ENCODE measurements around the gene DENND11.

DENND11 gene, protein sequence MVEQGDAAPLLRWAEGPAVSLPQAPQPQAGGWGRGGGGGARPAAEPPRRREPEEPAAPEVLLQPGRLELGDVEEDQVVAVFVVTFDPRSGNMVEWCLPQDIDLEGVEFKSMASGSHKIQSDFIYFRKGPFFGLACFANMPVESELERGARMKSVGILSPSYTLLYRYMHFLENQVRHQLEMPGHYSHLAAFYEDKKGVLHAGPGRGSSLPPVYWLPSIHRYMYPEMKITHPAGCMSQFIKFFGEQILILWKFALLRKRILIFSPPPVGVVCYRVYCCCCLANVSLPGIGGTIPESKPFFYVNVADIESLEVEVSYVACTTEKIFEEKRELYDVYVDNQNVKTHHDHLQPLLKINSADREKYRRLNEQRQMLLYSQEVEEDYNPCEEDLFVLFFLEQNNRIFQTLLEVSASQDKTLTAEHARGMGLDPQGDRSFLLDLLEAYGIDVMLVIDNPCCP

GRCh38 chr7:141702047-141702567 is at the start of gene DENND11:
Gene DENND11, minus strand, starts transcription at chr7:141702166. Its CDS starts 13 bp downstream, at chr7:141702153.
- peak; percentile 12 for DNase-seq (ENCODE audit: low read depth)

- no peak for DNase-seq (ENCODE audit: low read depth)
Observed at GRCh38 chr7:141748396-141748795, 46.4 kb upstream of the DENND11 start.

GRCh38 chr7:141744131-141744530 is 42.2 kb upstream of the DENND11 start:
- no peak for DNase-seq (ENCODE audit: low read depth)

DNA sequence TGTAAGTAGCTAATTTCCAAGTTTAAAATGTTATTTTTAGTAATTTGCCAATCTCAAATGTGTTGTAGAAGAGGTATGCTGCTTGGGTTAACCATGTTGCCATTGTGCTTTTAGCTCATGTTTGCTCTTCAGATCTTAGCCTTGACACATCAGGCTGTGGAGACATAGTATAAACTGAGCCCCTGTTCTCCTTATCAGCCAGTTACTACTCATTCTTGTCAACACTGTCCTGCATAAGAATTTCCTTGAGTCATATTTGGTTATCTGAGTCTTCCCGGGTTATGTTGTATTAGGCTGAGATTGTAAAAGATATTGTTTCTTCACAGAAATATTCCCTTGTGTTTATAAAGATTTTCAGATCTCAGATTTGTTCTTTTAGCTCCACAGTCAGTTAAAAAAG is 40.3 kb upstream of the DENND11 start:
- no peak for DNase-seq (ENCODE audit: low read depth)

GRCh38 chr7:141739250-141739649 is 37.3 kb upstream of the DENND11 start:
- DNase-seq (ENCODE audit: low read depth) = no peak

DNA sequence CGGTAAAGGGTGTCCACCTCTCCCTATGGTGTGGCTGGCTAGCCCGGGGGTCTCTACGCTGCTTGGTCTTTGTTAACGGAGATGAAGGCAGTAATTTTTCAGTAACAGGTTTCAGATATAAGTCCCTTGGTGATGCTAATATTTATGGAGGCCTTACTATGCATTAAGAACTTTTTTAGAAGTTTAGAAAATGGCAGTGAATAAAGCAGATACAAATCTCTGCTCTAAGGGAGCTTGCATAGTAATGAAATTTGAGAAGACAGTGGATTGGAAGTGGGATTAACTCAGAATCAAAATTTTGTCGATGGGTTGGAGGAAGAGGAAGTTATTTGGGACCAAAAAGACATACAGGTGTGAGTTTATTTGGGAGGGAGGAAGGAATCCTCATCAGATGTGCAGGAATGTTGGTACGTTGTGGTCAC is 36.6 kb upstream of the DENND11 start:
- no peak for DNase-seq (ENCODE audit: low read depth)

GRCh38 chr7:141737836-141738591 is 36.0 kb upstream of the DENND11 start, which contains the start of gene SSBP1:
Gene SSBP1, plus strand, starts transcription at chr7:141738358. Its CDS starts 809 bp downstream, at chr7:141739167.
- peak; percentile 92 for DNase-seq (ENCODE audit: low read depth)

DNA sequence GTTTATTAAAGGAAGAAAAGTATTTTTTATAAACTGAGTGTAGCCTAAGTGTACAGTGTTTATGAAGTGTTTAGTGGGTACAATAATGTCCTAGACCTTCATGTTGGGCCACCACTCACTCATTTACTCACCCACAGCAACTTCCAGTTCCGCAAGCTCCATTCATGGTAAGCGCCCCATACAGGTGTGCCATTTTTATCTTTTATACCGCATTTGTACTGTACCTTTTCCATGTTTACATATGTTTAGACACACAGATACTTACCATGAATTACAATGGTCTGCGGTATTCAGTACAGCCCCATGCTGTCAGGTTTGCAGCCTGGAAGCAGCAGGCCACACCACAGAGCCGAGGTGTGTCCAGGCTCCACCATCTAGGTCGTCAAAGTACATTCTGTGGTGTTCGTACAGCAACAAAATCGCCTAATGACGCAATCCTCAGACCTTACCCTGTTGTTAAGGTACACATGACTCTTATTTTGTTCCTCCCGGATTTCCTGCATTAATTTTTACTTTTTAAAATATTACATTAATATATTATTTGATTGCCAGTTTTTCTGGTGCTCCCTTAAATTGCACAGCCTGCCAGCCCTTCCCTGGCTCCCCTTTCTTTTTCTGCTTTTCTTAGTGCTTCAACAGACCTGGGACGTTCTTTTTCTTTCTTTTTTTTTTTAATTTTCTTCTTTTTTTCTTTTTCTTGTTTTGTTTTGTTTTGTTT is 35.3 kb upstream of the DENND11 start:
- DNase-seq (ENCODE audit: low read depth) = no peak

DNA sequence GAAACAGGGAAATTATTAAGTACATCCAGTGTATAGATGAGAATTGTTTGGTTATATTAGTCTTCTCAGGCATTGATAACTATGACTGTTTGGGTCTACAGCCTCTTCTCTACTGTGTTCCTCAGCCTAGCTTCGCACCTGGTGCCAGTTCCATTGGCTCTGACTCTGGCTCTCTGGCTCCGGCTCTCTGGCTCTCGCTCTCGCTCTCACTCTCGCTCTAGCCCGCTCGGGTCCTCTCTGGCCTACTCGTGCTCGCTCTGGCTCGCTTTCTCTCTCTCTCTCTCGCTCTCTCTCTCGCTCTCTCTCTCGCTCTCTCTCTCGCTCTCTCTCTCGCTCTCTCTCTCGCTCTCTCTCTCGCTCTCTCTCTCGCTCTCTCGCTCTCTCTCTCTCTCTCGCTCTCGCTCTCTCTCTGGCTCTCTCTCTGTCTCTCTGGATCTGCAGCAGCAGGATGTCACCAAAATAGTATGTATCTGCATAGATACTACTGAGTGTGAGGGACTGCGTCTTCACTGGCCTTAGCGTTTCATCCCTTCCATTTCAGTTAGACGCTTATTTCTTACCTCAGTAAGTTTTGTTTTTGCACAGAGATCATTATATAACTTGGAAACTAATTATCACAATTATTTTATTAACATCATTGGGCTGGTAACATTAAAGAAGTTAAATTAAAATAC is 29.6 kb upstream of the DENND11 start:
- no peak for DNase-seq (ENCODE audit: low read depth)

DNA sequence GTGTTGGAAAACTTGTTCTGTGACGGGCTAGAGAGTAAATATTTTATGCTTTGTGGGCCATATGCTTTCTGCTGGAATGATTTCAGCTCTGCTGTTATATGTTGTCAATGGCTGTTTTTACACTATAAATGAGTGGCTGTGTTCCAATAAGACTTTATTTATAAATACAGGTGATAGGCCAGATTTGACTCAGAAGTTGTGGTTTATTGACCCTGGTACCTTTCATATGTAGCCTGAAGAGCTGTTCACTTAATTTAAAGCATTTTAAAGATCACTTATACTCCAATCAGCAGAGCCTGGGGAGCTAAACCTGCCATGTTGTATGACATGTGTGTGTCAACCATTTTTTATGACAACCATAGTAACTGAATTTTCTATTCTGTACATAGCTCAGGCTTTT is 27.1 kb upstream of the DENND11 start:
- no peak for DNase-seq (ENCODE audit: low read depth)

- DNase-seq (ENCODE audit: low read depth) = no peak
Observed at GRCh38 chr7:141722529-141722928, 20.6 kb upstream of the DENND11 start.

DNA sequence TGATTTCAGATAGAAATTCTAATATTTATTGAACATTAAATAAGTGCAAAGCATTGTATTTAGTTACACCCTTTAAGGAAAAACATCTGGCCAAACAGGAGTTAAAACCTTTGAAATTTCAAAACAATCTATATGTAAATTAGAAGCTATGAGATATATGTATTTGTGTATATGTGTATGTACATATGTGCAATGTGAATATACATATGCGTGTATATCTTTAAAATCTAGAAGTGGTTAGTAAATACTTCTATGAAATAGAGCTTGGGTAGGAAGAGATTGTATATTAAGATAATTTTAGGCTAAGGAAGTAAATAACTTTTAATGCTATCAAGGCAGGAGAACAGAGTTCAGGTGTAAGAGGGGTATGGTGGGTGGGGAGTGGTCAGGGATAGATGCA is 15.5 kb upstream of the DENND11 start:
- no peak for DNase-seq (ENCODE audit: low read depth)

GRCh38 chr7:141715794-141716689 is 14.1 kb upstream of the DENND11 start:
- DNase-seq (ENCODE audit: low read depth) = no peak

DNA sequence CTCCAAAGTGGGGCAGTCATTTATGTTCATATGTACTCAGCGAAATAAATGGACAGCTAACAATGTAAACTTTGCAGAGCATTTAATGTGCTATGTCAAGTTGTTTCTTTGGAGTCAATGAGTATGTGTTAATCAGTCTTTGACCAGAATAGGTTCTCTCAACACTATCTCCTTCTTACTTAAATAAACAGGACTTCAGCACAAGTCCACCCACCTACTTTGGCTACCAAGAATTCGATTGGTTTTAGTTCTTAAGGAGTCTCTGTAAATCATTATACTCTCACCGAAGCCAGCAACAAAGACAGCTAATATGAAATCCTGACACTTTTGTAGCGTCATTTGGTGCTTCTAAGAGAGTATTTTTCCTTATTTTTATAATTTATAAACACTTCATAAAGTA is 13.1 kb upstream of the DENND11 start:
- DNase-seq (ENCODE audit: low read depth) = no peak

GRCh38 chr7:141714571-141714970 is 12.6 kb upstream of the DENND11 start:
- no peak for DNase-seq (ENCODE audit: low read depth)

DNA sequence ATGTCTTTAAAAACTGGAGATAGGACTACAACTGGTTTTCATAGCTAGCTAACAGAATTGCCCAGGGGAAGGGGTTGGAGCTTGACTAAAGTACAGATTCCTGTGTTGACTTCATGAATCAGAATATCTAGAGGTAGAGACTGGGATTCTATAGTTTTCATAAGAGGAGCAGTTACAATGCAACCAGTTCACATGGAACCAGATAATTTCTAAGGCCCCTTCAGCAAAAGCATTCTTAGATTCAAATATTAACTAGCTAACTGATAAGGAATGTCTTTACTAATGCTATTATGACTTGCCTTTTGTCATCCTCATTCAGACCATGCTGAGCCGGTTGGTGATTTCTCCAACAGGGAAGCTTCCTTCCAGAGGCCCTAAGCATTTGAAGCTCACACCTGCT is 11.9 kb upstream of the DENND11 start:
- no peak for DNase-seq (ENCODE audit: low read depth)

DNA sequence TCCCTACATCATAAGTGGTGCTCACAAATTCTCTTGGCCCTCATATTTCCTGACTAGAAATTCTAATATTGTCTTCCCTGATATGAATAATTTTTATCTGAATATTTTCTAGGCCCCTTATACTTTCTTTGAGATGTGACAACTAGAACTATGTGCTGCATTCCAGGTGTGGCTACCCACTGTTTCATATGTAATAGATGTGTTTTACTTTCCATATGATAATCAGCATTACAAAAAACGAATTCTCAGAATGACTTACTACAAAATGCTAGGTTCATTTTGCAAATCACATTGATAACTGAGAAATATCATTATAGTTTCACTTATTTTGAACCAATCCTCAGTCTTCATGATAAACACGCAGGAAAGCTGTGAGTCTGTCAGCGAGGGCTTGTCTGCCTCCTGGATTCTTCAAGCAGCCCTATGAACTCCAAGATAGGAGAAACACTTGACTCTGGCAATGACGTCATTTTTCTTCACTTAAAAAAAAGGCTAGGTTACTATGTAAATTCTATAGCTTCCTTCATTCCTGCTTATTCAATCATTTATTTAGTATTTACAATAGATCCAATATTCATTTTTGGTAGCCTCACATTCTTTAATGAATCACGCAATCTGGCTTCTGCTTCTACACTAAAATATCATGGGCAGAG is 10.8 kb upstream of the DENND11 start:
- DNase-seq (ENCODE audit: low read depth) = no peak

DNA sequence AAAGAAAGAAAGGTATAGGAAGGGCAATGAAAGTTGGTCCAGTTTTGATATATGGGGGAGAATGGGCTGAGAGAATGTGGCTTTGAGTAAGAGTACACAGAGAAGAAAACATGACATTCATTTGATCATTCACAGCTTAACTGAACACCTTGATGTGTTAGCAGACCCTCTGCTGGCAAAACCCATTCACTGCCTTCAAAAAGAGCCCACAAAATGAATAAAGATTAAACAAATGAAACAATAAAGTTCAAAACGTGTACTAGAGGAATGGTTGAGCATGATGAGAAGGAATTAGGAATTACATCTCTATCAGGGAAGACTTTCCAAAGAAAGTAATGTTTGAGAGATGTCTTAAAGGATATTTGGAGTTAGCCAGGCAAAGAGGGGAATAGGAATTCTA is 8.3 kb upstream of the DENND11 start:
- no peak for DNase-seq (ENCODE audit: low read depth)

- no peak for DNase-seq (ENCODE audit: low read depth)
Observed at GRCh38 chr7:141709749-141710148, 7.8 kb upstream of the DENND11 start.

DNA sequence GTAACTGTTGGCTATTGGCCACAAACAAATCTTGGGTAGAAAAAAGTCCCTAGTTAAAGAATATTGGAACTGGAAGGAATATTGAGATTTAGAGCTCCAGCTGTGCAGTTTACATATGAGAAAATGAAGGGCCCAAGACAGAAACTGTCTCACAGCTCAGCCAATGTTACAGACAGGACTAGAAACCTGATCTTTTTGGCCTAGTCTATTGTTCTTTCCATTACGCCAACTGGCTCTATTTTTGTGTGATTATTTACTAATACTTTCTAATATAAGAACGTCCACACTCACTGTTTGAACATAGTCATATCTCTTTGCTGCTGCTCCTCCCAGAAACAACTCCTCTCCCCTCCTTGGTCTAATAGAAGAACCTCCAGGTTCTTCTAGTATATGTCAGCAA is 7.4 kb upstream of the DENND11 start:
- DNase-seq (ENCODE audit: low read depth) = no peak

Data from GM04504 (cell line).